ENCODE data around the gene PIK3R2.

The PIK3R2 gene

GRCh38 chr19:18126097-18126496 is 26.9 kb upstream of the PIK3R2 start:
- DNase-seq = no peak

GRCh38 chr19:18128044-18128443 is 24.9 kb upstream of the PIK3R2 start:
- DNase-seq = no peak

- DNase-seq = no peak
Measured at GRCh38 chr19:18128805-18129204, 24.2 kb upstream of the PIK3R2 start.

GRCh38 chr19:18130523-18131242 is 22.3 kb upstream of the PIK3R2 start:
- no peak for DNase-seq

GRCh38 chr19:18131841-18132596 is 20.9 kb upstream of the PIK3R2 start:
- DNase-seq = no peak

GRCh38 chr19:18135712-18136584 is 17.0 kb upstream of the PIK3R2 start:
- no peak for DNase-seq

- DNase-seq = no peak
Measured at GRCh38 chr19:18137242-18137641, 15.7 kb upstream of the PIK3R2 start.

GRCh38 chr19:18137657-18138339 is 15.2 kb upstream of the PIK3R2 start:
- no peak for DNase-seq

- DNase-seq = no peak
Measured at GRCh38 chr19:18140473-18140872, 12.5 kb upstream of the PIK3R2 start.

GRCh38 chr19:18141031-18141430 is 11.9 kb upstream of the PIK3R2 start:
- no peak for DNase-seq

- no peak for DNase-seq
Measured at GRCh38 chr19:18143902-18144301, 9.1 kb upstream of the PIK3R2 start.

- DNase-seq = no peak
Measured at GRCh38 chr19:18144361-18144760, 8.6 kb upstream of the PIK3R2 start.

GRCh38 chr19:18144906-18145305 is 8.1 kb upstream of the PIK3R2 start:
- DNase-seq = no peak

- DNase-seq = no peak
Measured at GRCh38 chr19:18145391-18145999, 7.5 kb upstream of the PIK3R2 start.

- DNase-seq = no peak
Measured at GRCh38 chr19:18147396-18147795, 5.6 kb upstream of the PIK3R2 start.

GRCh38 chr19:18149596-18149975 is 3.4 kb upstream of the PIK3R2 start:
- DNase-seq = no peak

GRCh38 chr19:18150776-18151624 is 2.0 kb upstream of the PIK3R2 start:
- DNase-seq = no peak

- no peak for DNase-seq
Measured at GRCh38 chr19:18152442-18152816, 534 bp upstream of the PIK3R2 start.

GRCh38 chr19:18153556-18154134 is 682 bp downstream of the PIK3R2 start:
- DNase-seq = no peak

GRCh38 chr19:18155095-18156087 is 2.4 kb downstream of the PIK3R2 start:
- DNase-seq = no peak
